ENCODE measurements around the gene OLFML2A. TPM values are rescaled to one million over a fixed set of nuclear protein-coding genes. Genes with fewer than 3 reads are reported as not detected.

The OLFML2A gene
- total RNA-seq, 6 experiments from 2014 or later: 0.30 to 0.88 (median 0.36) TPM

DNA sequence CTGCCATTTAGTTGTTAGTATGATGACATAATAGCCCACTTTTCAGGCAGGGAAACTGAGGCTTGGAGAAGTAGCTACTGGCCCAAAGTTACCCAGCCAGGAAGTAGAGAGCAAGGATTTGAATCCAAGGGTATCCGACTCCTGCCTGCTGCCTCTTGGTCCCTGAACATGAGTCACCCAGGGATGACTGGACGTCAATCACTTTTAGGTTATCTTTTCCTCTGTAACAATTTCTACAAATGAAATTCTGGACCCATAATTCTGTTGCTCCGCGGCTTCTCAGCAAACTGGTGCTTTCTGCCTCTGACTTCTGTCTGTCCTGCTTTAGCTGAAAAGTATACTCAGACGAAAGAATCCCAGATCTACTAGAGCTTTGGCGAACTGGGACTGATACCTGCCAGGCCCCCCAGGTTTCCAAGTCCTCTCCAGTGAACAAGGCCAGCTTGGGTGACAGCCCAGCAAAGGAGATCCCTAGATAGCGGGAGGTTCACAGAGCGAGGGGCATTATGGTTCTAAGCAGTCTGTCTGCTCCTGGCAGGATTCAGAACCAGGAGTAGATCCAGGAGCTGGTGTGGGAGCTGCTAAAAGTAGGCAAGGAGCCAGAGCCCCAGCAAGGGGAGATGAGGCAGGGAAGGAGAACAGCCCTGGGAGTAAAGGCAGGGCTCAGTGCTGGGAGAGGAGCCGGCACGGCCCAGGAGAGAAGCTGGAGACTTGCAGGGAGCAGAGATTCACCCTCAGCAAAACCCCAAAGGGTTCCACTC is 20.6 kb downstream of the OLFML2A start:
- H3K4me3 Mint-ChIP-seq: no peak overlapping the region
- H3K9me3 Mint-ChIP-seq: no peaks in the 10 kb centered on the region
- no peak overlapping the region for H3K27ac Mint-ChIP-seq
- DNase-seq: no peak
- no peak for TF ChIP-seq CTCF (IDR thresholded peaks at IDR 0.05)
- peaks cover 11% of the 10 kb centered on the region for H3K27me3 Mint-ChIP-seq (ENCODE audit: insufficient read depth)
- H3K36me3 Mint-ChIP-seq (ENCODE audit: low read depth): no peaks in the 10 kb centered on the region
- peaks cover 13% of the 10 kb centered on the region for H3K4me1 Mint-ChIP-seq (ENCODE audit: low read depth)

GRCh38 chr9:124799274-124800006 is 22.5 kb downstream of the OLFML2A start:
- TF ChIP-seq CTCF (IDR thresholded peaks at IDR 0.05): no peak
- Mint-ChIP-seq H3K4me1 (ENCODE audit: low read depth) (peaks cover 6% of the 10 kb centered on the region; the same call in 1 of the 2 replicates), H3K4me3 (no peak overlapping the region), H3K36me3 (ENCODE audit: low read depth) (no peaks in the 10 kb centered on the region), H3K27ac (no peak overlapping the region), H3K9me3 (no peaks in the 10 kb centered on the region), H3K27me3 (ENCODE audit: insufficient read depth) (peaks cover 10% of the 10 kb centered on the region)
- DNase-seq: no peak

DNA sequence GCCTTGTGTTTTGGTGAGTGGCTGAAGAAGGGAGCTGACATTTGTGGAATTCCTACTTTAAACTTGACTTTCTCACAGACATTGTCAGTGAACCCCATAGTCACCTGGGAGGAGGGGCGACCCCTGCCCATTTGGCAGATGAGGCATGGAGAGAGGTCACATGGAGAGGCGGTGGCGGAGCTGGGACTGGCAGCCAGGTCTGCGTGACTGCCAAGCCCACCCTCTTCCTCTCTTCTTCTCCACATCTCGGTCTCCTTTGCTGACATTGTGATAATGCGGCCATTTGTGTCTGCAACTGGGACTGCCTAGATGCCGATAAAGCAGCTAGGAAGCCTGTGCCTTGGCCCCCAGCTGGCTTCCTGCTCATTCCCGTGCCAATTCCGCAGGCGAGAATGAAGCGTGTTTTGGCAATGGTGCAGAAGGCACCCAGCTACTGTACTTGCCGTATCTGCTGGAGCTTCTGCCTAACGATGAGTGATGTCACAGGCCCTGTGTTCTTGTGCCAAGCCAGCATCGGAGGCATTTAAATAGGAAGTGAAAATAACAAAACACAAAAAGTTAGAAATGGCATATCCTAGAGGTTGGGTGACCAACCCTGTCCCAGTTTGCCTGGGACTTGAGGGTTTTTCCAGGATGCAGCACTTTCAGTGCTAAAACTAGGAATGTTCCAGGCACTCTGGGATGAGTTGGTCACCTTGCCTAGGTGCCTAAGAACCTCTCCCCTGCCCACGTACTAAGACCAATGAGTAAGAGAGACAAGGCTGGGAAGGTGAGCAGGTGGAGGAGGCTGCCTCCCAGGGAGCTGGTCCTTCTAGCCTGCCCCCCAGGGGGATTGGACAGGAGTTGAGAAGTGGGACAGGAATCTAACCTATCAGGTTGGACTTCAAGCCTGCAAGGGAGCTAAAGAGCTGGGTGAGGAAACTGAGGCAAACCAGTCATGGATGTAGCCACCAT is 23.6 kb downstream of the OLFML2A start:
- no peaks in the 10 kb centered on the region for H3K36me3 Mint-ChIP-seq (ENCODE audit: low read depth)
- H3K27me3 Mint-ChIP-seq (ENCODE audit: insufficient read depth): peaks cover 11% of the 10 kb centered on the region
- no peaks in the 10 kb centered on the region for H3K9me3 Mint-ChIP-seq
- no peak overlapping the region for H3K4me3 Mint-ChIP-seq
- TF ChIP-seq CTCF (IDR thresholded peaks at IDR 0.05): no peak
- H3K4me1 Mint-ChIP-seq (ENCODE audit: low read depth): peaks cover 6% of the 10 kb centered on the region; the same call in 1 of the 2 replicates
- no peak overlapping the region for H3K27ac Mint-ChIP-seq
- DNase-seq: peak; percentile 17

DNA sequence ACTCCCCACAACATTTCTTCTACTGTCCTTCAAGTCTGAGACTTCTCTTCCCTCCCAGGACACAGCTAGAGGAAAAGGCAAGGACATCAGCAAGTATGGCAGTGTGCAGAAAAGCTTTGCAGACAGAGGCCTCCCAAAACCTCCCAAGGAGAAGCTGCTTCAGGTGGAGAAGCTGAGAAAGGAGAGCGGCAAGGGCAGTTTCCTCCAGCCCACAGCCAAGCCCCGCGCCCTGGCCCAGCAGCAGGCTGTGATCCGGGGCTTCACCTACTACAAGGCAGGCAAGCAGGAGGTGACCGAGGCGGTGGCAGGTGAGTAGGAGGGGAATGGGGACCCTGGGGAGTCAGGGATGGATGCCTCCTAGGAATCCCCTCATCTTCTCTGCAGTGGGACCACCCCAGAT is 24.4 kb downstream of the OLFML2A start:
- peaks cover 11% of the 10 kb centered on the region for H3K27me3 Mint-ChIP-seq (ENCODE audit: insufficient read depth)
- peaks cover 3% of the 10 kb centered on the region; the same call in 1 of the 2 replicates for H3K4me1 Mint-ChIP-seq (ENCODE audit: low read depth)
- DNase-seq: no peak
- no peak for TF ChIP-seq CTCF (IDR thresholded peaks at IDR 0.05)
- H3K9me3 Mint-ChIP-seq: no peaks in the 10 kb centered on the region
- no peaks in the 10 kb centered on the region for H3K36me3 Mint-ChIP-seq (ENCODE audit: low read depth)
- H3K4me3 Mint-ChIP-seq: no peak overlapping the region
- H3K27ac Mint-ChIP-seq: no peak overlapping the region

DNA sequence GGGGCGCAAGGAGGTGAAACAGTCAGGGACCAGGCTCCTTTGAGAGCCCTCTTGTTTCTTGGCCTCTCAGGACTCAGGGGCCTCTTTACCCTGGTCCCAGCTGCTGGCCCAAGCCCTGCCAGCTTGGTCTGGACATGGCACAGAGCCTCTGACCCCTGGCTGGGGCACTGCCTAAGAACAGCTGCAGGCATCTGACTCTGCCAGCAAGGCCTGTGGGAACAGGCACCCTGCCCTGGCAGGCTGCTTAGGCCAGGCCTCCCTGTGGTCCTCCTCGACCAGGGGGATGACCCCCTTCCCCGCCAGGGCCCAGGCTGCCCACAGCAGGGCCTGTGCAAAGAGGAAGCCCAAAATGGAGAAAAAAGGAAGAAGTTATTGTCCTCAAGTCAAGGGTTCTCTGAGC is 25.5 kb downstream of the OLFML2A start:
- no peaks in the 10 kb centered on the region for H3K9me3 Mint-ChIP-seq
- no peak overlapping the region for H3K4me3 Mint-ChIP-seq
- H3K27ac Mint-ChIP-seq: no peak overlapping the region
- DNase-seq: no peak
- TF ChIP-seq CTCF (IDR thresholded peaks at IDR 0.05): no peak
- no peaks in the 10 kb centered on the region for H3K36me3 Mint-ChIP-seq (ENCODE audit: low read depth)
- H3K4me1 Mint-ChIP-seq (ENCODE audit: low read depth): no peaks in the 10 kb centered on the region; the same call in 1 of the 2 replicates
- peaks cover 9% of the 10 kb centered on the region for H3K27me3 Mint-ChIP-seq (ENCODE audit: insufficient read depth)
